MM.1S (cell line): ENCODE data around the gene ATOH8.

ENCODE experiments used
- DNase-seq: peaks from one replicate; pipeline ENCODE4 v3.0.0-alpha.2; 2015
- H2AFZ ChIP-seq: fragments of 300-600 bp; sonication (generic); 2 replicates; pipeline ENCODE4 v1.6.0; 2016; ENCODE audit warnings: antibody characterized with exemption, low read length
- H3F3A ChIP-seq: fragments of 300-600 bp; sonication (generic); 2 replicates; pipeline ENCODE4 v1.6.1; 2016; ENCODE audit warnings: mild to moderate bottlenecking, antibody characterized with exemption, low read length, moderate library complexity, mixed read lengths; ENCODE audit not compliant: insufficient read depth
- H3K27ac ChIP-seq: fragments of 300-600 bp; sonication (generic); 2 replicates; pipeline ENCODE4 v1.5.1; 2016; ENCODE audit warnings: mild to moderate bottlenecking, low read length
- H3K27me3 ChIP-seq: fragments of 300-600 bp; sonication (generic); replicated peaks from 2 replicates; pipeline ENCODE4 v1.6.0; 2016; ENCODE audit warnings: low read length; ENCODE audit not compliant: insufficient read depth
- H3K36me3 ChIP-seq: fragments of 300-600 bp; sonication (generic); replicated peaks from 2 replicates; pipeline ENCODE4 v1.6.1; 2016; ENCODE audit warnings: mild to moderate bottlenecking, low read length, mixed read lengths; ENCODE audit not compliant: insufficient read depth
- H3K4me1 ChIP-seq: fragments of 300-600 bp; sonication (generic); 2 replicates; pipeline ENCODE4 v1.6.1; 2016; ENCODE audit warnings: low read length, mixed read lengths
- H3K4me2 ChIP-seq: fragments of 300-600 bp; sonication (generic); 2 replicates; pipeline ENCODE4 v1.6.0; 2016; ENCODE audit warnings: low read depth, low read length
- H3K4me3 ChIP-seq: fragments of 300-600 bp; sonication (generic); 2 replicates; pipeline ENCODE4 v1.5.1; 2016; ENCODE audit warnings: low read length, mixed read lengths
- H3K79me2 ChIP-seq: fragments of 300-600 bp; sonication (generic); 2 replicates; pipeline ENCODE4 v1.6.1; 2016; ENCODE audit warnings: mixed run types, low read length, mixed read lengths
- H3K9ac ChIP-seq: fragments of 300-600 bp; sonication (generic); 2 replicates; pipeline ENCODE4 v1.6.1; 2016; ENCODE audit warnings: low read length, mixed read lengths
- H3K9me2 ChIP-seq: fragments of 300-600 bp; sonication (generic); replicated peaks from 2 replicates; pipeline ENCODE4 v1.6.1; 2016; ENCODE audit warnings: mild to moderate bottlenecking, low read length, mixed read lengths; ENCODE audit not compliant: insufficient read depth
- H3K9me3 ChIP-seq: fragments of 300-600 bp; sonication (generic); replicated peaks from 2 replicates; pipeline ENCODE4 v1.6.1; 2016; ENCODE audit warnings: mild to moderate bottlenecking, low read length, mixed read lengths; ENCODE audit not compliant: insufficient read depth
- H4K20me1 ChIP-seq: fragments of 300-600 bp; sonication (generic); 2 replicates; pipeline ENCODE4 v1.6.1; 2016; ENCODE audit warnings: mild to moderate bottlenecking, low read length, moderate library complexity, mixed read lengths; ENCODE audit not compliant: insufficient read depth
- EZH2 ChIP-seq: fragments of 300-600 bp; sonication (generic); optimal IDR thresholded peaks from 2 replicates; pipeline ENCODE3; 2017; ENCODE audit warnings: low read depth, mild to moderate bottlenecking, antibody characterized with exemption, low read length, mixed read lengths
- EZH2phosphoT487 ChIP-seq: fragments of 300-600 bp; sonication (generic); IDR thresholded peaks from 2 replicates; pipeline ENCODE4 v1.6.1; 2018; ENCODE audit warnings: antibody characterized with exemption, low read length
- TF ChIP-seq, protein P1 (sequence below): fragments of 300-600 bp; sonication (generic); IDR thresholded peaks from 2 replicates; pipeline ENCODE4 v1.5.1; 2016; ENCODE audit warnings: antibody characterized with exemption, low read length, mixed read lengths

ATOH8 gene

DNA sequence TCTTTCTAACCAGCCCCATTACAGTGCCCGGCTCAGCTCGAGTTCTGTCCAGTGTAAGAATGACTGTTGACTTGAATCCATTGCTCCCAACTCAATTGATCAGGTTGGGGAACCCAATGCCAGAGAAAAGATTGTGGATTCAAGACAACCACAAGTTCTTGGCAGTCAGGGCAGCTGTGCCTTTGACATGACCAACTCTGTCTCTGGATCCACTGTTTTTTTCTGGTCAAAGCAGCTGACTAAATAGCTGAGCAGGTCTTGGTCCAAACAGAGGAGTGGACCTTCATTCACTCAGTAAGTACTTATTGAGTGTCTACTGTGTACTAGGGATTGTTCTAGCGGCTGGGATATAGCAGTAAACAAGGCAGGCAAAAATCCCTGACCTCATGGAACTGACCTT is 6.3 kb upstream of the ATOH8 start:
- 0 out of 2 replicates have a peak overlapping the region, but pooled peaks have one; percentile 49 for H2AFZ ChIP-seq

DNA sequence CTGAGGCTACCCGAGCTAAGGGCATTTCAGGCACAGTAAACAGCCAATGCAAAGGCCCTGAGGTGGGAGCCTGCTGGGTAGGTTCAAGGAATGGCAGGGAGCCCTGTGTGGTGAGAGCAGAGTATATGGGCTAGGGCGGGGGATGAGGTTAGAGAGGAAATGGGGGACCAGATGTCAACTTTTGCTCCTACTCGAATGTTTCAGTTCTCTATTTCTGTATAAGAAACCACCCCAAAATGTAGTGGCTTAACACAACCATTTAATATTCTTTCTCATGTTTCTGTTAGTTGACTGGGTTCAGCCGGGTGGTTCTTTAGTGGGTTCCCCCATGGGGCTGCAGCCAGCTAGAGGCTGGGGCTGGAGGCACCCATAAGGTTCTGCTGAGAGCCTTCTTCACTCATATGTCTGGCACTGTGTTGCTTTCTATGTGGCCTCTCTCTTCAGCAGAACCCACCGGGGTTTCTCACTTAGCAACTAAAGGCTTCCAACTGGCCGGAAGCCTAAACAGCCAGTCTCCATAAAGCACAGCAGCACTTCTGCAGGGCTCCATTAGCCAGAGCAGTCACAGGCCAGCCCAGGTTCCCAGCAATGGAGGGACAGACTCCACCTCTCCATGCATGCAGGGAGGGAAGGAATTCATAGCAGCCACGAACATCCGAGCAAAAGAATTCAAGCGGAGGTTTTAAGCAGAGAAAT is 5.6 kb upstream of the ATOH8 start:
- no peaks in the 10 kb centered on the region for H3K9me3 ChIP-seq
- TF ChIP-seq EZH2phosphoT487 (no peak), EZH2 (no peak)
- TF ChIP-seq, protein P1, sequence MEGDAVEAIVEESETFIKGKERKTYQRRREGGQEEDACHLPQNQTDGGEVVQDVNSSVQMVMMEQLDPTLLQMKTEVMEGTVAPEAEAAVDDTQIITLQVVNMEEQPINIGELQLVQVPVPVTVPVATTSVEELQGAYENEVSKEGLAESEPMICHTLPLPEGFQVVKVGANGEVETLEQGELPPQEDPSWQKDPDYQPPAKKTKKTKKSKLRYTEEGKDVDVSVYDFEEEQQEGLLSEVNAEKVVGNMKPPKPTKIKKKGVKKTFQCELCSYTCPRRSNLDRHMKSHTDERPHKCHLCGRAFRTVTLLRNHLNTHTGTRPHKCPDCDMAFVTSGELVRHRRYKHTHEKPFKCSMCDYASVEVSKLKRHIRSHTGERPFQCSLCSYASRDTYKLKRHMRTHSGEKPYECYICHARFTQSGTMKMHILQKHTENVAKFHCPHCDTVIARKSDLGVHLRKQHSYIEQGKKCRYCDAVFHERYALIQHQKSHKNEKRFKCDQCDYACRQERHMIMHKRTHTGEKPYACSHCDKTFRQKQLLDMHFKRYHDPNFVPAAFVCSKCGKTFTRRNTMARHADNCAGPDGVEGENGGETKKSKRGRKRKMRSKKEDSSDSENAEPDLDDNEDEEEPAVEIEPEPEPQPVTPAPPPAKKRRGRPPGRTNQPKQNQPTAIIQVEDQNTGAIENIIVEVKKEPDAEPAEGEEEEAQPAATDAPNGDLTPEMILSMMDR = no peak
- H3K79me2 ChIP-seq = no peaks in the 10 kb centered on the region
- peak; percentile 53 for DNase-seq
- H3K4me1 ChIP-seq = peaks cover 24% of the 10 kb centered on the region
- H3F3A ChIP-seq = peaks cover 18% of the 10 kb centered on the region
- no peak overlapping the region for H3K9ac ChIP-seq
- H3K4me2 ChIP-seq = peak overlapping the region; percentile 64
- H2AFZ ChIP-seq = peak overlapping the region; percentile 49
- peak overlapping the region; percentile 73; the same call in 1 of the 2 replicates for H3K27ac ChIP-seq
- peak overlapping the region; percentile 18; the same call in 1 of the 2 replicates for H3K4me3 ChIP-seq
- H3K27me3 ChIP-seq = peaks cover 17% of the 10 kb centered on the region
- no peaks in the 10 kb centered on the region for H4K20me1 ChIP-seq
- no peaks in the 10 kb centered on the region for H3K9me2 ChIP-seq
- no peaks in the 10 kb centered on the region for H3K36me3 ChIP-seq

More for the DNA sequence above, 6.3 kb upstream of the ATOH8 start:
- no peak for DNase-seq
- H3K9ac ChIP-seq = no peak overlapping the region
- H3K79me2 ChIP-seq = no peaks in the 10 kb centered on the region
- no peaks in the 10 kb centered on the region for H3K9me2 ChIP-seq
- peaks cover 10% of the 10 kb centered on the region; the same call in 1 of the 2 replicates for H3K27me3 ChIP-seq
- TF ChIP-seq EZH2 = no peak
- TF ChIP-seq EZH2phosphoT487 = no peak
- TF ChIP-seq, protein P1 = no peak
- no peaks in the 10 kb centered on the region for H4K20me1 ChIP-seq
- H3K4me2 ChIP-seq = peak overlapping the region; percentile 64; the same call in 1 of the 2 replicates
- no peaks in the 10 kb centered on the region for H3K36me3 ChIP-seq
- peaks cover 18% of the 10 kb centered on the region for H3F3A ChIP-seq
- no peaks in the 10 kb centered on the region for H3K9me3 ChIP-seq
- peak overlapping the region; percentile 73; the same call in 1 of the 2 replicates for H3K27ac ChIP-seq
- H3K4me3 ChIP-seq = no peak overlapping the region
- H3K4me1 ChIP-seq = peaks cover 24% of the 10 kb centered on the region

DNA sequence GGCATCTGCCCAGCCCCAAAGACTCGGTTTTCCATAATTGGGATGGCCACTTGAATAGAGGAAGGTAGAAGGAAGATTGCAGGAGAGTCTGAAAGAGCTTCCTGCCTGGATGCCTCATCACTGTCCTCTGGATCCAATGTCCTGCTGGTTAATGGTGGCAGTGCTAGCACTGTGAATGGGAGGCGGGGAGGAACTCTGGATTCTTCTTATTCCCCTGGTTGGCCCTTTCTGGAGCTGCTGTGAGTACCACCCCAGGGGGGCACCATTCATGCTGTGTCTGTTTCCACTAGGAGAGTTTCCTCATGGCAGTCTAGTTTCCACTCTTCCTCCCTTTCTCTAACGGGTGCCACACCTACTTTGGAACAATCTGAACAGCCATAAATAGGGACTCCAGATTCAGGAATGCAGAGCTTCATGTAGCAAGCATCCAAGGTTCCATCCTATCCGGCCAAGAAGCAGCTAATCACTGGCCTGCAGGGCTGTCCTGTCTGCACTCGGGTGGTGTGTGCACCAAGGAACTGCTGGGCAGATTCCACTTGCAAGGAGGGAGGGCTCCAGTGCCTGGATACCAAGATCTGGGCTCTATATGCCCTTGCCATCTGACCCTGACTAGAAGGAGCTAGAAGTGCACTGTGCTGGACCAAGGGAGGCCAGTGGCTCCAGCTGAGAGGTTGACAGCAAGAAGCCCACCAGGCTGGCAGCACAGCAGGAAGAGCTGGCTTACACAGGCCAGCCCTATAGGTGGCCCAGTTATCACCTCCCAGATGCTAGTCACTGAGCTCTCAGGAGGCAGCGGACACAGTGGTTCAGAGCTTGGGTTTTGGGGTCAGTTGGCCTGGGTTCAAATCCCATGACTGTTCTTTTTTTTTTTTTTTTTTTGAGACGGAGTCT is 4.6 kb upstream of the ATOH8 start:
- Histone ChIP-seq H3K27ac (peak overlapping the region; percentile 73; the same call in 1 of the 2 replicates), H3K9ac (no peak overlapping the region), H3K4me1 (peaks cover 24% of the 10 kb centered on the region), H3F3A (peaks cover 18% of the 10 kb centered on the region), H3K9me3 (no peaks in the 10 kb centered on the region), H3K9me2 (no peaks in the 10 kb centered on the region), H2AFZ (peak overlapping the region; percentile 49), H3K27me3 (peaks cover 27% of the 10 kb centered on the region), H3K4me2 (peak overlapping the region; percentile 64), H3K4me3 (0 out of 2 replicates have a peak overlapping the region, but pooled peaks have one; percentile 18), H4K20me1 (no peaks in the 10 kb centered on the region), H3K36me3 (no peaks in the 10 kb centered on the region), H3K79me2 (no peaks in the 10 kb centered on the region)
- DNase-seq = no peak
- no peak for TF ChIP-seq EZH2
- TF ChIP-seq, protein P1 = no peak
